ENCODE results near the gene RAP2B. TPM values are rescaled to one million over a fixed set of nuclear protein-coding genes. Genes with fewer than 3 reads are reported as not detected.

RAP2B gene
- total and polyA plus RNA-seq, 2 of the 13 experiments (the other 11 are each of a cell fraction or from before 2014, with no cell fraction given) = 6.4 to 7.1 TPM

DNA sequence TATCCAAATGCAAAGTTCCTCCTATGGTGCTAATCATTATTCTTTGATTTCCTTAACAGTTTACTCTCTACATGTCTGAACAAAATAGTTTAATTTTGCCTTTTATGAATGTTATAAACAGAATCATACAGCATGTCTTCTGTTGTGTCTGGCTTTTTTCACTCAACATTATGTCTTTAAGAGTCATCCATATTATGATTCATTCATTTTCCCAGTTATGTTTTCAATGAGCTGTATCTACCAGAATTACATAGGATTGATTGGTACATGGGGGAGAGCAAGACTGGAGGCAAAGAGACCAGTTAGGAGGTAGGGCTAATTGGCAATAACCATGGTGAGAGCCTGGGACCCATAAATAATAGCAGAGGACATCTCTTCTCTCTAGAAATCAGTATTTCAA is 16.6 kb upstream of the RAP2B start:
- Histone ChIP-seq H3K27ac (ENCODE audit: extremely low read length, insufficient read depth, low read length) (no peak overlapping the region), H2AFZ (ENCODE audit: low read length) (no peak overlapping the region), H3K27me3 (ENCODE audit: control insufficient read depth in 1 of 2, insufficient read depth in 2 of 2, low read length in 2 of 2) (no peaks in the 10 kb centered on the region), H3K4me1 (ENCODE audit: insufficient read depth, low read length) (peaks cover 25% of the 10 kb centered on the region), H3K9me3 (ENCODE audit: low read length) (no peaks in the 10 kb centered on the region), H3K79me2 (ENCODE audit: insufficient read depth, low read length) (no peaks in the 10 kb centered on the region), H4K20me1 (ENCODE audit: insufficient read depth, low read length) (no peaks in the 10 kb centered on the region), H3K36me3 (replicated peaks in 1 of 2; ENCODE audit: control insufficient read depth in 1 of 2, insufficient read depth in 2 of 2, low read length in 2 of 2) (no peaks in the 10 kb centered on the region), H3K9ac (ENCODE audit: insufficient read depth, low read depth, low read length) (no peak overlapping the region), H3K4me2 (ENCODE audit: low read depth, low read length) (no peak overlapping the region), H3K4me3 (replicated peaks in 1 of 3; ENCODE audit: insufficient read depth in 1 of 3, low read depth in 2 of 3, low read length in 3 of 3) (no peak overlapping the region)
- no TSS peak for BruUV-seq (replicated peaks)
- DNase-seq (ENCODE audit: low spot score) (no peak), FAIRE-seq (no peak), ATAC-seq (no peak)
- in situ Hi-C loops (cut with HindIII; ENCODE audit: extremely low pct_ligation_motif_present, low pct_unique_long_range_greater_than_20kb) (no loop called here), intact Hi-C loops (cut with micrococcal nuclease; ENCODE audit: unreplicated experiment) (no loop called here)
- CTCF ChIA-PET (ENCODE audit: low intra/inter-chr PET ratio, low total read pairs) = no interaction called here
- POLR2A ChIA-PET = interaction anchor here (1.4 kb wide), 1 partner anchor 16 kb away, joined by 4 read pairs; no protein-coding TSS in a partner anchor
- TF ChIP-seq ZNF75D (CRISPR knock-in tag; IDR thresholded peaks at IDR 0.05; ENCODE audit: borderline replicate concordance) (no peak), NFIB (CRISPR knock-in tag; IDR thresholded peaks at IDR 0.05; ENCODE audit: borderline replicate concordance) (no peak), IKZF4 (CRISPR knock-in tag; IDR thresholded peaks at IDR 0.05; ENCODE audit: borderline replicate concordance, low read depth, not compliant biosample characterization) (no peak), MTA1 (CRISPR knock-in tag; IDR thresholded peaks at IDR 0.05; ENCODE audit: borderline replicate concordance) (no peak), NR1H2 (CRISPR knock-in tag; IDR thresholded peaks at IDR 0.05; ENCODE audit: borderline replicate concordance, low read depth) (no peak), ZNF724P (CRISPR knock-in tag; IDR thresholded peaks at IDR 0.05; ENCODE audit: borderline replicate concordance) (no peak), RNF2 (conservative IDR thresholded peaks at IDR 0.05; ENCODE audit: low read depth) (no peak), ZBTB14 (CRISPR knock-in tag; IDR thresholded peaks at IDR 0.05) (no peak)
- TF ChIP-seq, protein P1, sequence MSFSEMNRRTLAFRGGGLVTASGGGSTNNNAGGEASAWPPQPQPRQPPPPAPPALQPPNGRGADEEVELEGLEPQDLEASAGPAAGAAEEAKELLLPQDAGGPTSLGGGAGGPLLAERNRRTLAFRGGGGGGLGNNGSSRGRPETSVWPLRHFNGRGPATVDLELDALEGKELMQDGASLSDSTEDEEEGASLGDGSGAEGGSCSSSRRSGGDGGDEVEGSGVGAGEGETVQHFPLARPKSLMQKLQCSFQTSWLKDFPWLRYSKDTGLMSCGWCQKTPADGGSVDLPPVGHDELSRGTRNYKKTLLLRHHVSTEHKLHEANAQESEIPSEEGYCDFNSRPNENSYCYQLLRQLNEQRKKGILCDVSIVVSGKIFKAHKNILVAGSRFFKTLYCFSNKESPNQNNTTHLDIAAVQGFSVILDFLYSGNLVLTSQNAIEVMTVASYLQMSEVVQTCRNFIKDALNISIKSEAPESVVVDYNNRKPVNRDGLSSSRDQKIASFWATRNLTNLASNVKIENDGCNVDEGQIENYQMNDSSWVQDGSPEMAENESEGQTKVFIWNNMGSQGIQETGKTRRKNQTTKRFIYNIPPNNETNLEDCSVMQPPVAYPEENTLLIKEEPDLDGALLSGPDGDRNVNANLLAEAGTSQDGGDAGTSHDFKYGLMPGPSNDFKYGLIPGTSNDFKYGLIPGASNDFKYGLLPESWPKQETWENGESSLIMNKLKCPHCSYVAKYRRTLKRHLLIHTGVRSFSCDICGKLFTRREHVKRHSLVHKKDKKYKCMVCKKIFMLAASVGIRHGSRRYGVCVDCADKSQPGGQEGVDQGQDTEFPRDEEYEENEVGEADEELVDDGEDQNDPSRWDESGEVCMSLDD (CRISPR knock-in tag; IDR thresholded peaks at IDR 0.05; ENCODE audit: borderline replicate concordance) = no peak
